Activated T-helper 1 cell treated with anti-CD3 and anti-CD28 coated beads, Interleukin-2, amount 50 U/mL, for 16 hours (primary cell): ENCODE measurements around the gene SLC25A29.

ENCODE experiments used
- DNase-seq, 2 donors: peaks; one replicate each; pipeline ENCODE4 v3.0.0-alpha.2; 2020; ENCODE audit warnings: low read depth in 1 of 2, low spot score in 1 of 2

Gene SLC25A29

GRCh38 chr14:100332071-100332639, 25.9 kb upstream of the SLC25A29 start:
- no peak for DNase-seq

- DNase-seq: no peak
These were observed 24.2 kb upstream of the SLC25A29 start for GRCh38 chr14:100330388-100330931.

- DNase-seq: no peak
These were observed 23.7 kb upstream of the SLC25A29 start for GRCh38 chr14:100330007-100330344.

- DNase-seq: no peak
These were observed 23.2 kb upstream of the SLC25A29 start for GRCh38 chr14:100329233-100330006.

- no peak for DNase-seq
These were observed 22.4 kb upstream of the SLC25A29 start for GRCh38 chr14:100328495-100329163.

GRCh38 chr14:100327128-100327527, 20.9 kb upstream of the SLC25A29 start:
- no peak for DNase-seq

GRCh38 chr14:100325958-100326357, 19.7 kb upstream of the SLC25A29 start:
- no peak for DNase-seq

GRCh38 chr14:100325231-100325632, 19.0 kb upstream of the SLC25A29 start:
- no peak for DNase-seq

GRCh38 chr14:100323942-100324307, 17.7 kb upstream of the SLC25A29 start:
- DNase-seq: no peak

- DNase-seq: no peak
These were observed 17.1 kb upstream of the SLC25A29 start, which contains the start of gene SLC25A47 for GRCh38 chr14:100323121-100323941. TSS of gene SLC25A47 (plus strand) at chr14:100323339. CDS start at chr14:100323415, 76 bp downstream.

- no peak for DNase-seq
These were observed 16.1 kb upstream of the SLC25A29 start for GRCh38 chr14:100322138-100322957.

GRCh38 chr14:100321473-100322137, 15.4 kb upstream of the SLC25A29 start:
- DNase-seq: no peak

- no peak for DNase-seq
These were observed 14.1 kb upstream of the SLC25A29 start for GRCh38 chr14:100320157-100320856.

- DNase-seq: peak; percentile 52 to 57
These were observed 11.9 kb upstream of the SLC25A29 start for GRCh38 chr14:100317912-100318808.

- no peak for DNase-seq
These were observed 11.1 kb upstream of the SLC25A29 start for GRCh38 chr14:100317389-100317788.

GRCh38 chr14:100314724-100315123, 8.5 kb upstream of the SLC25A29 start:
- no peak for DNase-seq

GRCh38 chr14:100313464-100314230, 7.4 kb upstream of the SLC25A29 start:
- DNase-seq: no peak
